AG09309 (cell line): ENCODE measurements around the gene NFE2L1.

Experiments used
- DNase-seq: peaks from one replicate; pipeline ENCODE4 v3.0.0-alpha.2; 2010; ENCODE audit warnings: low read depth
- H3K4me3 ChIP-seq: 2 replicates; pipeline ENCODE4 v1.5.1; 2011; ENCODE audit warnings: mild to moderate bottlenecking, low read depth, low read length, moderate library complexity; ENCODE audit not compliant: control insufficient read depth
- CTCF ChIP-seq: IDR thresholded peaks from 2 replicates; pipeline ENCODE4 v1.5.1; 2011; ENCODE audit warnings: mild to moderate bottlenecking, low read depth, low read length, inconsistent platforms; ENCODE audit not compliant: insufficient read depth, control insufficient read depth; ENCODE audit errors: missing control alignments

The NFE2L1 gene

DNA sequence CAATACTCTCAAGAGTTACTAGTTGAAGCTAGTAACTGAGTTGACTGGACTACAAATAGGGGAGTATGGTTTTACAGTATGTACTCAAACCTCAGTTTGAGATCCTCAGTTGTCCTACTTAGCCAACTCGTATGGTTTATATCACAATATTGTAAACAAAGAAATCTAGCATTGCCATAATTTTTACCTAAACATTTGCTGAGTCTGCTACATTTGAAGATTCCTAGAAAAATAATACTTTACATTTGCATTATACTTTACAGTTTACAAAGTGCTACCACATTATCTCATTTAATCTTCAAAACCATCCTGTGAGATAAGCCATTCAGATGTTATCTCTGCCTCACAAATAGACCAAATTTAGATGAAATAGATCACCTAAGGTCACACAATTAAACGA is 36.8 kb downstream of the NFE2L1 start:
- H3K4me3 ChIP-seq, result no peak overlapping the region
- no peak for TF ChIP-seq CTCF
- DNase-seq, result no peak

DNA sequence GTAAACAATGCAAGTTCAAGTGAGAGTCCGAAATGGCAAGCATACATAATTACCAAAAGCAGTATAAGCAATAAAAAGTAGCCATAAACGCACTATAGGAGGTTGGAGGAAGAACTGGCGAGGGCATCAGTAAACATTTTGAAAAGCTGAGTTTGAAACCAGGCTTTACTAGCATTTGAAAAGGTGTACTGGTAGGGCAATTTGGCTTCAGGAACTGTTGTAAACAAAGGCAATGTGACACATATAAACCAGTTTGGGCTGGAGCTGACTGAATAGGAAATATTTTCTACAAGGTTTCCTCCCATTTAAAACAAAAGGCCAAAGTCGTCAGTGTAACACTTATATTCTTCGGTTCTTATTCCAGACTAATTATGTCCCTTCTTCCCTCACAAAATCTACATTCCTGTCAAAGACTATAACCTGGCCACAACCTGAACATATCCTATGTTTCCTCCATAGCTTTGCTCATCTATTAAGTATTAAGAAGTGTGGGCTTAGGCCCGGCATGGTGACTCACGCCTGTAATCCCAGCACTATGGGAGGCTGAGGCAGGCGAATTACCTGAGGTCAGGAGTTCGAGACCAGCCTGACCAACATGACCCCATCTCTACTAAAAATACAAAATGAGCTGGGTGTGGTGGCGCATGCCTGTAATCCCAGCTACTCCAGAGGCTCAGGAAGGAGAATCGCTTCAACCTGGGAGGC is 45.3 kb downstream of the NFE2L1 start:
- no peak for DNase-seq
- no peak for TF ChIP-seq CTCF

GRCh38 chr17:48095611-48096010 is 47.5 kb downstream of the NFE2L1 start:
- no peak overlapping the region for H3K4me3 ChIP-seq
- TF ChIP-seq CTCF, result no peak
- DNase-seq, result no peak

More for the DNA sequence above, 45.3 kb downstream of the NFE2L1 start:
- no peak overlapping the region for H3K4me3 ChIP-seq

DNA sequence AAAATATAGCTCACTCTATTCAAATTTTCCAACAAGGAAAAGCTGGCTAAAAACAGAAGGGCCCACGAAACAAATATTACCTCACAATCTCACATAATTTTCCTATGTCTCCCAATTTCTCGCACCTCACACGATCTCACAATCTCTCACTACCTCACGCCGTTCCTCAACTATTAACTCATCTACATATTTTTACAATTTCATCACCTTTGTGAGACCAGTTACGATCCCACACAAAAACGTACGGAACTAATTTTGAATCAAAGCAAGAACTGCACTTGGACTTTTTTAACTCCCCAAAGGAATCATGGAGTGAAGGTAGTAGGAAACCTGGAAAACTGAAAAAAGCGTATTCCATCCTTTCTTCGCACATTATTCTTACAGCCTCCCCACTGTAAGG is 52.0 kb downstream of the NFE2L1 start:
- DNase-seq, result no peak

GRCh38 chr17:48100591-48101011 is 52.4 kb downstream of the NFE2L1 start:
- no peak for DNase-seq
- no peak for TF ChIP-seq CTCF

More for the DNA sequence above, 52.0 kb downstream of the NFE2L1 start:
- H3K4me3 ChIP-seq, result peak overlapping the region; percentile 87
- TF ChIP-seq CTCF, result no peak

GRCh38 chr17:48101012-48101720 is 53.0 kb downstream of the NFE2L1 start, which contains the start of gene CBX1:
Gene CBX1 (minus strand): TSS chr17:48101478. CDS start chr17:48077004, 24,474 bp downstream.
- TF ChIP-seq CTCF, result no peak
- DNase-seq, result peak; percentile 71
- H3K4me3 ChIP-seq, result peak within 1 kb of the TSS; percentile 87

More at GRCh38 chr17:48100591-48101011, 52.4 kb downstream of the NFE2L1 start:
- H3K4me3 ChIP-seq, result peak overlapping the region; percentile 87
